ENCODE data around the gene PTPRM.

PTPRM gene

DNA sequence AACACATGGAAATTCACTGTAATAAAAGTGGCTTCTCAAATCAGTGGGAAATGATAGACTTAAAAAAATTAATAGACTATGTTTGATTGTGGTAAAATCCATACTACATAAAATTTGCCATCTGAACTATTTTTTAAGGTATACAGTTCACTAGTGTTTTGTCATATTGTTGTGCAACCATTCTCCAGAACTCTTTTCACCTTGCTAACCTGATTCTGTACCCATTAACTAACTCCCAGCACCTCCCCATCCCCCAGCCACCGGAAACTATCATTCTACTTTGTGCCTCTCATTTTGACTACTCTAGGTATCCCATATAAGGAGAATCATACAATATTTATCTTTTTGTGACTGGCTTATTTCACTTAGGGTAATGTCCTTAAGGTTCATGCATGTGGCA, 153.3 kb downstream of the PTPRM start:
- Histone ChIP-seq H3K36me3 (no peaks in the 10 kb centered on the region), H3K27ac (no peak overlapping the region), H3K4me1 (no peaks in the 10 kb centered on the region), H3K9me3 (peaks cover 0 to 5% (median 0%) of the 10 kb centered on the region in 3 donors), H3K27me3 (no peaks in the 10 kb centered on the region), H3K4me3 (no peak overlapping the region)
- TF ChIP-seq, protein P1, sequence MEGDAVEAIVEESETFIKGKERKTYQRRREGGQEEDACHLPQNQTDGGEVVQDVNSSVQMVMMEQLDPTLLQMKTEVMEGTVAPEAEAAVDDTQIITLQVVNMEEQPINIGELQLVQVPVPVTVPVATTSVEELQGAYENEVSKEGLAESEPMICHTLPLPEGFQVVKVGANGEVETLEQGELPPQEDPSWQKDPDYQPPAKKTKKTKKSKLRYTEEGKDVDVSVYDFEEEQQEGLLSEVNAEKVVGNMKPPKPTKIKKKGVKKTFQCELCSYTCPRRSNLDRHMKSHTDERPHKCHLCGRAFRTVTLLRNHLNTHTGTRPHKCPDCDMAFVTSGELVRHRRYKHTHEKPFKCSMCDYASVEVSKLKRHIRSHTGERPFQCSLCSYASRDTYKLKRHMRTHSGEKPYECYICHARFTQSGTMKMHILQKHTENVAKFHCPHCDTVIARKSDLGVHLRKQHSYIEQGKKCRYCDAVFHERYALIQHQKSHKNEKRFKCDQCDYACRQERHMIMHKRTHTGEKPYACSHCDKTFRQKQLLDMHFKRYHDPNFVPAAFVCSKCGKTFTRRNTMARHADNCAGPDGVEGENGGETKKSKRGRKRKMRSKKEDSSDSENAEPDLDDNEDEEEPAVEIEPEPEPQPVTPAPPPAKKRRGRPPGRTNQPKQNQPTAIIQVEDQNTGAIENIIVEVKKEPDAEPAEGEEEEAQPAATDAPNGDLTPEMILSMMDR (IDR thresholded peaks at IDR 0.05): no peak
- no peak for DNase-seq
- intact Hi-C loops (cut with DNase I; ENCODE audit: low total_unique reads): no loop called here

DNA sequence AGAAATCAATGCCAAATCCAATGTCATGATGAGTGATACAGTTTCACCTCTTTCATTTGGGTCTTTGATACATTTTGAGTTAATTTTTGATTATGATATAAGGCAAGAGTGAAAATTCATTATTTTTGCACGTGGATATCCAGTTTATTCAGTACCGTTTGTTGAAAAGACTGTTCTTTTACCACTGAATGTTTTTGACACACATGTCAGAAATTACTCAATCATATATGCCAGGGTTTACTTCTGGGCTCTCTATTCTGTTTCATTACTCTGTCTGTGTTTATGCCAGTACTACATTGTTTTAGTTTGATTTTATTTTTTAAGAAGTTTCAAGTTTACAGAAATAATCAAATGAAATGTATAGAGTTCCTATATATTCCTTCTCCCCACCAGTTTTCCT, 154.4 kb downstream of the PTPRM start:
- DNase-seq: no peak
- no peaks in the 10 kb centered on the region for H3K36me3 ChIP-seq
- no peak overlapping the region for H3K4me3 ChIP-seq
- H3K27me3 ChIP-seq: no peaks in the 10 kb centered on the region
- intact Hi-C loops (cut with DNase I; ENCODE audit: low total_unique reads): no loop called here
- H3K27ac ChIP-seq: no peak overlapping the region
- peaks cover 0 to 5% (median 0%) of the 10 kb centered on the region in 3 donors for H3K9me3 ChIP-seq
- peaks cover 0 to 3% (median 0%) of the 10 kb centered on the region in 4 donors for H3K4me1 ChIP-seq
- TF ChIP-seq, protein P1 (IDR thresholded peaks at IDR 0.05): no peak

DNA sequence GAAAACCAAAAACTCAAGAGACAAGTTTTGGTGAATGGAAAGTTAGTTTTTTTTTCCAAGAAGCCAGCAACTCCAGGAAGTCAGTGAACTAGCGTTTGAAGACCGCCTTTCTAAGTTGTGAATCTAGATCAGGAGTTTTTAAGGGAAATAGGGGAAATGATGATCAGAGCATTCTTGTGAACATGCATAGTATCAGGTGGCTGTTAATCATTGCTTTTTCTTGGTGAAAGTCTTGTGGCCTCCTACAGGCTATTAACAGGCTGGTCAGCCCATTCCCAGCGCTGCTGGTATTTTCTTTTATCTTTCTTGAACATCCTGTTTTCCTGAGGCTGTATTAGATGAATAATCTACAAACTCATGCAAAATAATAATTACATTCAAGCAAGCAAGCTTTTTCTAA, 155.8 kb downstream of the PTPRM start:
- no peaks in the 10 kb centered on the region for H3K9me3 ChIP-seq
- TF ChIP-seq, protein P1 (IDR thresholded peaks at IDR 0.05): no peak
- H3K36me3 ChIP-seq: no peaks in the 10 kb centered on the region
- intact Hi-C loops (cut with DNase I; ENCODE audit: low total_unique reads): no loop called here
- no peak overlapping the region for H3K27ac ChIP-seq
- no peak for DNase-seq
- H3K27me3 ChIP-seq: no peaks in the 10 kb centered on the region
- no peak overlapping the region for H3K4me3 ChIP-seq
- H3K4me1 ChIP-seq: peaks cover 0 to 17% (median 2%) of the 10 kb centered on the region in 4 donors

DNA sequence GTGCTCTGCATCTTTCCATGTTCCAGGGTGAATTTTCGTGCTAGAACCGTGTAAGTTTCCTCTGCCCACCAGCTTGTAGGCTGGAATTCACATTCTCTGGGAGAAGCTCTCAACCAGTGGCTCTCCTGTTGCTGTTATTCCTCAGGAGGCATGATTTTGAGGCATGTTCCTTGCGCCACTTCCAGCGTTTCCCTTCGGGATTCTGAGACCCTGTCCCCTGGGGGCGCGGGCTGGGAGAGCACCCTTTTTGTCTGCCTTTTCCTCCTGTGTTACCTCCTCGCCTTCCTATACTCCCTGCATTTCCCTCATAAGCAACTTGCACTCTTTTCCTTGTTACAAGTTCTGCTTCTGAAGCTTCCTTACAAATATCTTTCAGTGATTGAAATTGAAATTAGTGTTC, 156.4 kb downstream of the PTPRM start:
- DNase-seq: no peak
- Histone ChIP-seq H3K4me3 (no peak overlapping the region), H3K27ac (no peak overlapping the region), H3K36me3 (no peaks in the 10 kb centered on the region), H3K4me1 (peaks cover 0 to 22% (median 4%) of the 10 kb centered on the region in 4 donors), H3K9me3 (no peaks in the 10 kb centered on the region), H3K27me3 (no peaks in the 10 kb centered on the region)
- intact Hi-C loops (cut with DNase I; ENCODE audit: low total_unique reads): no loop called here
- TF ChIP-seq, protein P1 (IDR thresholded peaks at IDR 0.05): no peak

DNA sequence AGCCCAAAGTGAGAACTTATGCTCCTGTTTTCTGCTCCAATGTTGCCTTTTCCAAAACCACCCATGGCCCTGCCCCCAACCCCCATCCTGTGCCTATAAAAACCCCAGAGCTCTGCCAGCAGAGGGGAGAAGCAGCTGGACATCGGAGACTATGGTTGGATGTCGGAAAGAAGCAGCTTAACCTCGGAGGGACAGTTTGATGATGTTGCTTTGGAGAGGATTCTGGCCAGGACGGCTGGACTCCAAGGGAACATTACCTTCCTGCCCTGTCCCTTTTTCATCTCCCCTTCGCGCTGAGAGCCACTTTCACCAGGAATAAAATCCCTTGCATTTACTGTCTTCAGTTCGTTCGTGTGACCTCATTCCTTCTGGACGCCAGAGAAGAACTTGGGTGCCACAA, 158.4 kb downstream of the PTPRM start:
- intact Hi-C loops (cut with DNase I; ENCODE audit: low total_unique reads): no loop called here
- Histone ChIP-seq H3K27ac (no peak overlapping the region), H3K36me3 (no peaks in the 10 kb centered on the region), H3K4me1 (peaks cover 0 to 22% (median 4%) of the 10 kb centered on the region in 4 donors), H3K27me3 (no peaks in the 10 kb centered on the region), H3K9me3 (no peaks in the 10 kb centered on the region), H3K4me3 (no peak overlapping the region)
- DNase-seq: no peak
- TF ChIP-seq, protein P1 (IDR thresholded peaks at IDR 0.05): no peak

DNA sequence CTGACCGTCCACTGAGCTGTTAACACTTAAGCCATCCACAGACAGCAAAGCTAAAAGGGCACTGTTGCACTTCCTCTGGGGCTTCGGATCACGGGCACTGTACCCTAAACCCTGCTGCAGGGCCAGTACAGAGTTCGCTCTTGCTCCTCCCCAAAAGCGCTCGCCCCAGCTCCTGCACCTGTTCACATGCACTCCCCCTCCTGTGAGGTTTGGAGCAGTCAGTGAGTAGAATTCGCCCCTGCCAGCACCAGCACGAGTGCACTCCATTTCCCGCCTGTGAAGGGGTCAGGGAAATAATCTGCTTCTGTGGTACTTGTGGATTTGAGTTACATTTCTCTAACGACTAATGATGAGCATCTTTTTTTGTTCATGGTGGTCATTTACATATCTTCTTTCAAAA, 158.8 kb downstream of the PTPRM start:
- TF ChIP-seq, protein P1 (IDR thresholded peaks at IDR 0.05): no peak
- Histone ChIP-seq H3K27ac (no peak overlapping the region), H3K27me3 (no peaks in the 10 kb centered on the region), H3K9me3 (no peaks in the 10 kb centered on the region), H3K4me3 (no peak overlapping the region), H3K36me3 (no peaks in the 10 kb centered on the region), H3K4me1 (peaks cover 0 to 22% (median 4%) of the 10 kb centered on the region in 4 donors)
- intact Hi-C loops (cut with DNase I; ENCODE audit: low total_unique reads): no loop called here
- DNase-seq: no peak

Data from tibial artery (tissue), 4 donors.